Measurements from ENCODE around the gene HFE.

GRCh38 chr6:26057899-26058298 is 29.3 kb upstream of the HFE start:
- no peak for TF ChIP-seq POLR2A (IDR thresholded peaks at IDR 0.05; ENCODE audit: low read depth, low read length)
- TF ChIP-seq POLR2AphosphoS5 (IDR thresholded peaks at IDR 0.05; ENCODE audit: low read depth, low read length) = no peak
- TF ChIP-seq PAX5 (IDR thresholded peaks at IDR 0.05; ENCODE audit: insufficient read depth, low read length, severe bottlenecking) = no peak

Data from GM12891 (cell line).